HG02610 (cell line): ENCODE data around the gene CASKIN1.

ENCODE experiments used
- ATAC-seq: cut with Tn5 transposase; IDR thresholded peaks from one replicate; pipeline ENCODE4 v1.9.1; 2021; ENCODE audit warnings: mild to moderate bottlenecking, moderate library complexity; ENCODE audit not compliant: unreplicated experiment

Gene CASKIN1

GRCh38 chr16:2157480-2158261 is 38.7 kb downstream of the CASKIN1 start:
- ATAC-seq = no peak

- ATAC-seq = no peak
Observed at GRCh38 chr16:2156849-2157224, 39.6 kb downstream of the CASKIN1 start.

- no peak for ATAC-seq
Observed at GRCh38 chr16:2155977-2156848, 40.2 kb downstream of the CASKIN1 start.

- peak; percentile 91 for ATAC-seq
Observed at GRCh38 chr16:2155091-2155950, 41.1 kb downstream of the CASKIN1 start, which contains the start of gene TRAF7. Gene TRAF7 (plus strand): TSS chr16:2155782. CDS start chr16:2163921, 8,139 bp downstream.

- ATAC-seq = no peak
Observed at GRCh38 chr16:2154533-2155090, 41.8 kb downstream of the CASKIN1 start.

GRCh38 chr16:2152695-2153506 is 43.5 kb downstream of the CASKIN1 start:
- no peak for ATAC-seq

GRCh38 chr16:2151188-2152091 is 45.0 kb downstream of the CASKIN1 start:
- no peak for ATAC-seq

GRCh38 chr16:2150418-2151187 is 45.8 kb downstream of the CASKIN1 start:
- no peak for ATAC-seq

GRCh38 chr16:2149630-2150417 is 46.6 kb downstream of the CASKIN1 start:
- no peak for ATAC-seq

GRCh38 chr16:2148714-2149629 is 47.4 kb downstream of the CASKIN1 start:
- no peak for ATAC-seq

- peak; percentile 36 for ATAC-seq
Observed at GRCh38 chr16:2147981-2148671, 48.3 kb downstream of the CASKIN1 start, which contains the start of gene RAB26. Gene RAB26 (plus strand): TSS chr16:2148625. CDS start chr16:2148784, 159 bp downstream.

GRCh38 chr16:2147378-2147777 is 49.0 kb downstream of the CASKIN1 start:
- no peak for ATAC-seq

GRCh38 chr16:2145843-2146242 is 50.6 kb downstream of the CASKIN1 start:
- no peak for ATAC-seq

GRCh38 chr16:2143878-2144485 is 52.4 kb downstream of the CASKIN1 start:
- no peak for ATAC-seq
